ENCODE data around the gene NCK2. TPM values are rescaled to one million over a fixed set of nuclear protein-coding genes. Genes with fewer than 3 reads are reported as not detected.
A peak's percentile ranks its signal among the peaks of the same experiment; 100 is the strongest.

The NCK2 gene
- total RNA-seq: 72.4 and 73.9 TPM in 2 replicates

DNA sequence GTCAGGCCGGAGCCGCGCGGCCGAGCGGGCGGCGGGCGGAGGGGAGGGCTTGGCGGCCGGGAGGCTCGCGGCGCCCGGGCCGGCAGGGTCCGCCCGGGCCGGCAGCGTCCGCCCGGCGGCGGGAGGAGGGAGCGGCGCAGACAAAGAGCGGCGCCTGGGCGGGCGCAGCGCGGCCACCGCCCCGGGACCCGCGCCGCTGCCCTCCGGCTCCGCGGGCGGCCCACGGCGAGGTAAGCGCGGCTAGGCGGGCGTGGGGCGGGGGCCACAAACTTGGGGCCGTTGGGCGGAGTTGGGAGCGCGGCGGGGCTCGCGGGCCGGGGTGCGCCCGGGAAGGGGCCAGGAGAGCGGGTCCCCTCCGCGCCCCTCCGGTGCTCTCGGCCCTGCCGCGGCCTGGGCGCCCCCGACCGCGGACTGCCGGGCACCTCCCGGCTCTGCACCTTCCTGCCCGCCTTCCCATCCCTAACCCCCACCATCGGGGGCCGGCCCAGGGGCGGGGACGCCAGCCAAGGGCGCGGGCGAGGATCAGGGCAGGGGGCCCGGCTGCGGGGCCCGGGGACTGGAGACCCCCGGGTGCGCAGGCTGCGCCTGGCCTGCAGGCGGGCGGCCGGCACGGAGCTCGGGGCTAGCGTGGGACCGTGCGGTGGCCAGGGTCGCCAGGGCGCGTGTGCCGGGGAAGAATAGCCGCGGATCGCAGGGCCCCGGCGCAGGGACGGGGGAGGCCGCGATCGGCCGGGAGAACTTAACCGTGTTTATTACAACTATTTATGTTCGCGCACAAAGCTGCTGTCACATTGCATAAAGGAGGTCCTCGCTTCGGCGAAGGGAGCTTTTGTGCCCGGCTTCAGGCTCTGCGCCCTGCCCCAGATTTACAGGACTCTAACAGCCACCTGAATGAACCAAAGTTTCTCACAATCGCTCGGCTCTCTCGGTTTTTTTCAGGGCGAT is at the start of gene NCK2:
NCK2 (plus strand) TSS at position 4 of the 945 bp plus-strand sequence. CDS start 110,152 bp downstream, outside the sequence.
- peak within 1 kb of the TSS; percentile 95 for H3K27ac Mint-ChIP-seq
- intact Hi-C loops (cut with micrococcal nuclease): loop anchor here (5.0 kb wide), 1 partner anchor 168 kb away; no protein-coding TSS in a partner anchor
- H3K4me1 Mint-ChIP-seq (ENCODE audit: low read depth): peaks cover 67% of the 10 kb centered on the region
- peaks cover 6% of the 10 kb centered on the region for H3K9me3 Mint-ChIP-seq
- H3K36me3 Mint-ChIP-seq (ENCODE audit: low read depth): peaks cover 41% of the 10 kb centered on the region
- H3K4me3 Mint-ChIP-seq (ENCODE audit: low read depth): peak within 1 kb of the TSS; percentile 89
- DNase-seq (ENCODE audit: low spot score): no peak
- no peaks in the 10 kb centered on the region for H3K27me3 Mint-ChIP-seq (ENCODE audit: low read depth)

DNA sequence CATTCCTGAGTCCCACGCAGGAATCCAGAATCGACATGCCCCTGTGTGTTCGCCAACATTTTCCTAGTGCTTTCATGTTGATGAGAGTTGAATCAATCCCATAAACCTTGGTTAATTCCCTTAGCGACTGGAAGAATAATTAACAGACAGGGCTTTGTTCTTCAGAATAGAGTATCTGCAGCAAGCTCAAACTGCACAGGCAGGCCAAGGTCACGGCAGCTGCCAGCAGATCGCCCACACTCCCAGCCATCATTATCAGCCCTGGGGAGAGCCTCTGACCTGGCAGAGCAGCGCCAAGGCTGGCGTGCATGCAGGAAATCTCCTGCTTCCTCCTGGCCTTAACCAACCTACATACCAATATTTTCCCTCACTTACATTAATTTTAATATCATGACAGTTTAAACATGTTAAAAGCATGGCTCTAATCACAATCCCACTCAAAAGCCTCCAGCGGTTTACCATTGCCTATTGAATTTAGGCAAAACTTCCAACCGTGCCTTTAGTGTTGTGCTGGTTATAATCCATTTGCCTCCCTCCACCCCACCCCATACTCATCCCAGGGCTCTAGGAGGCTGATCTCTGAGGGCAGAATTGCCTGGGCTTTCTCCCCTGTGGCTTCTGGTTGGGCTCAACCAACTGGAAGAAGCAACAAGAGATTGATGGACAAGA is 46.8 kb upstream of the NCK2 start:
- Mint-ChIP-seq H3K36me3 (ENCODE audit: low read depth) (no peaks in the 10 kb centered on the region), H3K9me3 (no peaks in the 10 kb centered on the region), H3K4me3 (ENCODE audit: low read depth) (no peak overlapping the region), H3K4me1 (ENCODE audit: low read depth) (no peaks in the 10 kb centered on the region), H3K27me3 (ENCODE audit: low read depth) (peaks cover 16% of the 10 kb centered on the region), H3K27ac (no peak overlapping the region)
- intact Hi-C loops (cut with micrococcal nuclease): no loop called here
- no peak for DNase-seq (ENCODE audit: low spot score)

DNA sequence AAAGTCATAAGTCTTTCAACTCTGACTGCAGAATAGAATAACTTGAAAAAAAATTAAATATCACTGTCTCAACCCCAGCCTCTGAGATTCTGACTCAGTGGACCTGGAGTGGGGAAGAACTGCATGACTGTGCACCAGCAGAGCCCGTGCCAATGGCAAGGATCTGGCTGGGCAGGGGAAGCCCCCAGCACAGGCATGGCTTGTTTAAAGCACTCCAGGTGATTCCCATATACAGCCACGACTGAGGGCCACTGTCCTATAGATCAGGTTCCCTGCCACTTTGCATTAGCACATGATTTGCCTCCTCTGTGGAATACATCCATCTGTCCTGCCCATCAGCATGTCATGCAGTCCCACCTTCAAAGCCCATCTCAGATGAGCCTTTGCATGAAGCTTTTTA is 45.9 kb upstream of the NCK2 start:
- intact Hi-C loops (cut with micrococcal nuclease): no loop called here
- Mint-ChIP-seq H3K27ac (no peak overlapping the region), H3K36me3 (ENCODE audit: low read depth) (no peaks in the 10 kb centered on the region), H3K9me3 (no peaks in the 10 kb centered on the region), H3K27me3 (ENCODE audit: low read depth) (peaks cover 24% of the 10 kb centered on the region), H3K4me1 (ENCODE audit: low read depth) (no peaks in the 10 kb centered on the region), H3K4me3 (ENCODE audit: low read depth) (no peak overlapping the region)
- DNase-seq (ENCODE audit: low spot score): no peak

DNA sequence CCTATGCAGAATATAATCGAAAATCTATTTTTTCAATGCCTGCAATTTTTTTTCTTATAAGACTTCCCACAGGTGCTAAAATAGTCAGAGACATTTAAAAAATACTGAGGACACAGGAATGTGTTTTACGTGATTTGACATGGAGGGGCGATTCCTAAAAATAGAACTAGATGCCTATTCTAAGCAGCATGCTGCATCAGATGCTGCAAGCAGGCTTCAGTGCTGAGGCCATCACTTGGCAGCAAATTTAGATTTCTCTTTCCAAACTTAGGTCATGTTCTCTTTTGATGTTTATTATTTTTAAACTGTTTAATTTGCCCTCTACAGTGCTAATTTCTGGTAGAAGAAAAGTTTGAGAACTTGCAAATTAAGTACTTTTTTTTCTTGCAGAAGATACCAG is 43.7 kb upstream of the NCK2 start:
- Mint-ChIP-seq H3K9me3 (no peaks in the 10 kb centered on the region), H3K27ac (no peak overlapping the region), H3K4me3 (ENCODE audit: low read depth) (no peak overlapping the region), H3K27me3 (ENCODE audit: low read depth) (peaks cover 31% of the 10 kb centered on the region), H3K4me1 (ENCODE audit: low read depth) (no peaks in the 10 kb centered on the region), H3K36me3 (ENCODE audit: low read depth) (no peaks in the 10 kb centered on the region)
- intact Hi-C loops (cut with micrococcal nuclease): no loop called here
- DNase-seq (ENCODE audit: low spot score): no peak

DNA sequence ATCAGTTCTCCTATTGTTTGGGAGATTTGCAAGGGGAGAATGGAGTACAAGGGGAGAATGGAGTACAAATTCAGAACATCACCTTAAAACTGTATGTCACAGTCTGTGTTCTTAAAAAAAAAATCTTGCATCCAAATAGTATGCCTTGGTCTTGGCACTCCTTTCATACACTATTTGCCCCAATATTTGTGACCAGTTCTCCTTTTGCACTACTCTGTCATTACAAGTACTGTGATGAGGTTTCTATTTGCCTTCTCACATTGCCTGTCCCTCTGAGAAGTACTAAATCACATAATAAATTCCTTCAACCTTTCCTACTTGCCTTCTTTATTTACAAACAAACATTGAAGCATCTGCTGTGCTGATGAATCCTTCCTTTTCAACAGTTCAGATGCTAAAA is 36.0 kb upstream of the NCK2 start:
- H3K9me3 Mint-ChIP-seq: no peaks in the 10 kb centered on the region
- H3K4me3 Mint-ChIP-seq (ENCODE audit: low read depth): no peak overlapping the region
- peaks cover 2% of the 10 kb centered on the region for H3K4me1 Mint-ChIP-seq (ENCODE audit: low read depth)
- no peak overlapping the region for H3K27ac Mint-ChIP-seq
- DNase-seq (ENCODE audit: low spot score): no peak
- H3K36me3 Mint-ChIP-seq (ENCODE audit: low read depth): no peaks in the 10 kb centered on the region
- peaks cover 22% of the 10 kb centered on the region for H3K27me3 Mint-ChIP-seq (ENCODE audit: low read depth)
- intact Hi-C loops (cut with micrococcal nuclease): no loop called here

DNA sequence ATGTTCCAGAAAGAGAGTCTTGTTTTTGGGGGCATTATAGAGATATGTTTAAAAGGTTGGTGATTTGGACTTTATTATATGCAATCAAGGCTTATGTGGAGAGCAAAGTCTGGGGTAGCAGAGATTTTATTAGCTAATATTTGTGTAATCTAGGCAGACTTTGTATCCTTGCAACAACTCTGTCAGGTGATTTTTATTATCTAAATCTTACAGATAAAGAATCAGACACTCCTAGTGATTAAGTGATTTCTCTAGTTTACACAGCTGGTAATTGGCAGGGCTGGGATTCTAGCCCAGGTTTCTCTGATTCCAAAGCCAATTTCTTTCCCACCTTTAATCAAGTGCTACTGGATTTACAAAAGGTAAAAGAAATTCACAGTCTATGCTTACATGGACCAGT is 33.3 kb upstream of the NCK2 start:
- Mint-ChIP-seq H3K4me1 (ENCODE audit: low read depth) (peaks cover 2% of the 10 kb centered on the region), H3K9me3 (no peaks in the 10 kb centered on the region)
- no peak for DNase-seq (ENCODE audit: low spot score)

DNA sequence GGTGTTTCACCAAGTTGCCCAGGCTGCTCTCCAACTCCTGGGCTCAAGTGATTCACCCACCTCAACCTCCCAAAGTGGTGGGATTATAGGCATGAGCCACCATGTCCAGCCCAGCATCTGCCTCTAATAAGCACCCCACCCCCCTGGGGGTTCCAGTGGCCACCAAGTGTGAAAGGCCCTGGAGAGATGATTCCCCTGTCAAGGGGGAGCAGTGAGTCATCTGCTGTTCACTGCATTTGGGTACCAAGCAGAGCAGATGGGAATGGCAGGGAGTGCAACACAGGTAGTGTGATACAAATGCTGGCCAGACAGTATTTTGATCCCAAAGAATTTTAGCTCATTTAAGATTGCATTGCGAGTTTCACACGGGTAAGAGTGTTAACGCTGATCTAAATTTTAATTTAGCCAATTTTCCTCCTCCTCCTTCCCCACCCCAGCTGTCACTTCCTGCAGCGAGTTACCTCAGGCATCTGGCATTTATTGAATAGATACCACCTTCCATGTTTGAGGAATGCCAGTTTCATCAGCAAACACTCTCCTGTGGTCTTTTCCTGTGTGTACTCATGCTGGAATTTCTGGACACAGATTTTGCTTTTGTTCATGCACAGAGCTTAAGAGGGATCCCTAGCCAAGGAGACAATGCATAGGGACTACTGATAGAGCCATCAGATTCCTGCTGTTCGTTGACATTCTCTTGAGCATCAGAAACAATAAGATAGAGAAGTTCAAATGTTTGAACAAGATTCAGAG is 32.4 kb upstream of the NCK2 start:
- intact Hi-C loops (cut with micrococcal nuclease): no loop called here

More for the DNA sequence above, 33.3 kb upstream of the NCK2 start:
- Mint-ChIP-seq H3K4me3 (ENCODE audit: low read depth) (no peak overlapping the region), H3K27me3 (ENCODE audit: low read depth) (peaks cover 16% of the 10 kb centered on the region), H3K36me3 (ENCODE audit: low read depth) (no peaks in the 10 kb centered on the region), H3K27ac (no peak overlapping the region)
- intact Hi-C loops (cut with micrococcal nuclease): no loop called here

DNA sequence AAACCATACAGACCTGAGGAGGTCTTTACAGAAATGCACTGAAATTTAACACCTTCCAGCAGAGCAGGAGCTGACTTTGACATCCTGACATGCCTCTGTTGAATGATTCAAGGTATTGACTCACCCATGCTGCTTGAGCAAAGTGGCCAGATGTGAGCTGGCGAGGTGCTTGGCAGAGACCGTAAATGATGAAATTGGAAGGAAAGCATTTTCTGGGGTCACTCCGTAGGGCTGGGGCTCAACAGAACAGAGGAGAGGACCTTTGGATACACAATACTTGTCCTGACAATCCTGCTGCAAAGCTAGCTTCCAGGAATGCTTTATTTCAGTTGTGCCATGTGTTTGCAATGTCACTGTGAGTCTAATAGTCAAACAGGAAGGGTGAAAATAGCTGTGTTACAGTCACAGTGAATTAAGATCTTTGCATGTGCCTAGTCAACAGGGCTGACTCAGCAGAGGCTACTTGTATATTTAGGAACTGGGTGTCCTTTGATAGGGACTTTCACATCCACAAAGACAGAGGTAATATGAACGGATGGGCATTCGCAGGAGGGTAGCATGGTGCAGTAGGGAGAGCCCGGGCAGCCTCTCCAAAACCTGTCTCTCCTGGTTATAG is 31.6 kb upstream of the NCK2 start:
- Mint-ChIP-seq H3K36me3 (ENCODE audit: low read depth) (no peaks in the 10 kb centered on the region), H3K27me3 (ENCODE audit: low read depth) (peaks cover 18% of the 10 kb centered on the region), H3K4me1 (ENCODE audit: low read depth) (peaks cover 3% of the 10 kb centered on the region), H3K4me3 (ENCODE audit: low read depth) (no peak overlapping the region), H3K9me3 (no peaks in the 10 kb centered on the region), H3K27ac (no peak overlapping the region)
- DNase-seq (ENCODE audit: low spot score): no peak
- intact Hi-C loops (cut with micrococcal nuclease): no loop called here

More for the DNA sequence above, 32.4 kb upstream of the NCK2 start:
- Mint-ChIP-seq H3K36me3 (ENCODE audit: low read depth) (no peaks in the 10 kb centered on the region), H3K4me1 (ENCODE audit: low read depth) (peaks cover 3% of the 10 kb centered on the region), H3K27me3 (ENCODE audit: low read depth) (peaks cover 18% of the 10 kb centered on the region), H3K27ac (no peak overlapping the region), H3K4me3 (ENCODE audit: low read depth) (no peak overlapping the region), H3K9me3 (no peaks in the 10 kb centered on the region)
- DNase-seq (ENCODE audit: low spot score): no peak

DNA sequence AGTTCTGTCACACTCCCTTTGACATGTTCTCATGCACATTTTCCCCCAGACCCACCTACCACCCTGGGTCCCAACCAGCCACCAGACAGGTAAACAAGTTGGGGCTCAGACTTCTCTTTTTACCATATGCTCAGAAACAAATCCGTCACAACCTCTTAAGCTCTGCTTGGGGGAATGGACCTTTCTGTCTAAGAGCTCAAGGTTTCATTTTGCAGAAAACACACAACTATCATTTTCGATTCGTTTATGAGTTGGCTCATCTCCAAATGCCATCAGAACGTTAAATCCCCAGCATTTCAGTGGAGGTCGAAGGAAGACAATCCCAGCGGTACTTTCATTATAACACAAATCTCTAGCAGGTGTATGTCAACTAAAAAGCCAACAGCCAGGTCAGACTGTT is 30.6 kb upstream of the NCK2 start:
- Mint-ChIP-seq H3K36me3 (ENCODE audit: low read depth) (no peaks in the 10 kb centered on the region), H3K4me1 (ENCODE audit: low read depth) (peaks cover 1% of the 10 kb centered on the region), H3K27me3 (ENCODE audit: low read depth) (peaks cover 22% of the 10 kb centered on the region), H3K27ac (no peak overlapping the region), H3K4me3 (ENCODE audit: low read depth) (no peak overlapping the region), H3K9me3 (no peaks in the 10 kb centered on the region)
- no peak for DNase-seq (ENCODE audit: low spot score)
- intact Hi-C loops (cut with micrococcal nuclease): no loop called here

DNA sequence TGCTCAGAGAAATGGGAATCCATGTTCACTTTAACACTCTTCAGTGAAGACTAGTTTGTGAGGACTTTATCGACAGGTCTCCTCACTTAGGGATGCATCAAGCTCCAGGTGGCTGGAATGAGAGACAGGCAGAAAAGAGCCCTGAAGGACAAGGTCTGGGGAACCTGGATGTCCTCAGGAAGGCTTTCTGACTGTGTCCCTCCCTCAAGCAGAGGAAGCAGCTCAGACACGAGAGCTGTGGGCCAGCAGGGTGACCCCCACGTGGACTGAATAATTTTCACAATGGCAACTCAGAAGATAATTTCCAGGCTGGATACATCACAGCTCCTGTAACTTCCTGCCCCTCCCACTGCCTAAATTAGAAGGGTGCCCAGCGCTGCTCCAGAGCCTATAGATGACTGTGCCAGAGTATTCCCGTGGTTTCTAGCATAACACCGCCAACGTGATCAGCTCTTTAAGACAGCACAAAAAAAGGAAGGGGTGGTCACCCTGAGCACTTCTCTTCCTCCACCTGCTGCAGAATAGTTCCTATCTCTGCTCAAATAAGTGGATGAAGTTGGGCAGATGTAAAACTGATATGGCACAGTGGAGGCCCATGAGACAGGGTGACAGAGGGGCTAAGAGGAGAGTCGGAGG is 25.7 kb upstream of the NCK2 start:
- no peaks in the 10 kb centered on the region for H3K9me3 Mint-ChIP-seq
- intact Hi-C loops (cut with micrococcal nuclease): no loop called here
- no peak overlapping the region for H3K27ac Mint-ChIP-seq
- H3K36me3 Mint-ChIP-seq (ENCODE audit: low read depth): no peaks in the 10 kb centered on the region
- no peak overlapping the region for H3K4me3 Mint-ChIP-seq (ENCODE audit: low read depth)
- peaks cover 20% of the 10 kb centered on the region for H3K27me3 Mint-ChIP-seq (ENCODE audit: low read depth)
- H3K4me1 Mint-ChIP-seq (ENCODE audit: low read depth): peaks cover 10% of the 10 kb centered on the region
- no peak for DNase-seq (ENCODE audit: low spot score)

DNA sequence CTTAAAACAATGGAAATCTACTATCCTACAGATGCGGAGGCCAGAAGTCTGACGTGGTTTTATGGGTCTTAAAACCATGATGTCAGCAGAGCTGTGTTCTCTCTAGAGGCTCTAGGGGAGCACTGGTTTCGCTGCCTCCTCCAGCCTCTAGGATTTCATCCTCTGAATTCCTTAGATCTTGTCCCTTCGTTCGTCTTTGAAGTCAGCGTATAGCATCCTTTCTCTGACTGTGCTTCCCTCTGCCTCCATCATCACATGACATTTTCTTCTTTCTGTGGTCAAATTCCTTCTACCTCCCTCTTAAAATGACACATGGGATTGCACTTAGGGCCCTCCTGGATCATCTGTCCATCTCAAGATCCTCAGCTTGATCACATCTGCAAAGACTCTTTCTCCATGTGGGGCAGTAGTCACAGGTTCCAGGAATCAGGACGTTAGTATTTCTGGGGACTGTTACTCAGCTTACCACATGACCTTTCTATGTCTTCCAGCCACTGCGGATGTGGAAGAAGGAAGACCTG is 22.7 kb upstream of the NCK2 start:
- peaks cover 10% of the 10 kb centered on the region for H3K4me1 Mint-ChIP-seq (ENCODE audit: low read depth)
- H3K27ac Mint-ChIP-seq: peak overlapping the region; percentile 42
- no peak for DNase-seq (ENCODE audit: low spot score)
- no peak overlapping the region for H3K4me3 Mint-ChIP-seq (ENCODE audit: low read depth)
- peaks cover 6% of the 10 kb centered on the region for H3K9me3 Mint-ChIP-seq
- H3K27me3 Mint-ChIP-seq (ENCODE audit: low read depth): peaks cover 14% of the 10 kb centered on the region
- H3K36me3 Mint-ChIP-seq (ENCODE audit: low read depth): peaks cover 4% of the 10 kb centered on the region
- intact Hi-C loops (cut with micrococcal nuclease): no loop called here
